Activated CD4-positive, alpha-beta T cell treated with anti-CD3 and anti-CD28 coated beads, Interleukin-2, amount 50 U/mL, for 4 hours (primary cell): ENCODE measurements around the gene ZSWIM6.

Experiments
- DNase-seq, 2 experiments: peaks; one replicate each; pipeline ENCODE4 v3.0.0-alpha.2; 2020

ZSWIM6 gene

DNA sequence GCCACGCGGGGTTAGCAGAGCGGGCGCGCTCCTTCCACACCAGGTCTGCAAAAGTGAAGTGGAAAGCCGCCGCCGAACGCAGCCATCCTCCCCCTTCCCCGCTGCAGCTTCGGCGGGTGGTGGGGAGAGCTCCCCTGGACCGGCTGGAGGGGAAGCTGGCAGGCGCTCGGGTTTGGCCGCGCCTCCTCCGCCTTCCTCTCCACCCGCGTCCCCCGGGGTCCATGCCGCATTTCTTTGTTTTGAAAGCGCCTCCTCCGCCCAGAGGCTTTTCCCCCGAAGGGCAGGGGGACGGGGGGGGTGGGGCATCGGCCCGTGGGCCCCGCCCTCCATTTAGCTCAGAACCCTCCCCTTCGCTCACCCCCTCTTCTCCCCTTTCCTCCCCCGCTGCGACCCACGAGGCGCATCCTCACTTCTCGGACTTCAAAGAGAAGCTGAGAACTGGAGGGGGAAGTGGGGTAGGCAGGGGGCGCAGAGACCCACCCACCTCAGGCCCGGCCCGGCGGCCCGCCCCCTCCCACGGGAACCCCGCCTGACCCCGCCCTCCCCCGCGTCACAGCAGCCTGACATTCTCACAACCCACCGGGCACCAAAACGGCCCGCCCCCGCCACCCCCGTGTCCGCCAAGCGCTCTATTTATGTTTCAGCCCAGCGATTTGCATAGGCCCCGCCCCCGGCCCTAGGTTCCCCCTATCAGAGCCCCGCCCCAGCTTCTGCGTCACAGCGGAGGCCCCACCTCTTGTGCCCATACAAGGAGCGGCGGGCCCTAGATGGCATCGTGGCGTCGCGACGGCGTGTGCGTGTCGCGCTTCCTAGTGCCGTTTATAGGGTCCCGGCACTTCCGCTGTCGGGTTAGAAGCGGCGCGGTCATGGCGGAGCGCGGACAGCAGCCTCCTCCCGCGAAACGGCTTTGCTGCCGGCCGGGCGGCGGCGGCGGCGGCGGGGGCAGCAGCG lies at the start of gene ZSWIM6:
ZSWIM6 (plus strand) TSS at position 852 of the 951 bp plus-strand sequence; CDS start at position 867, 15 bp downstream.
- peak; percentile 99 to 100 for DNase-seq

DNA sequence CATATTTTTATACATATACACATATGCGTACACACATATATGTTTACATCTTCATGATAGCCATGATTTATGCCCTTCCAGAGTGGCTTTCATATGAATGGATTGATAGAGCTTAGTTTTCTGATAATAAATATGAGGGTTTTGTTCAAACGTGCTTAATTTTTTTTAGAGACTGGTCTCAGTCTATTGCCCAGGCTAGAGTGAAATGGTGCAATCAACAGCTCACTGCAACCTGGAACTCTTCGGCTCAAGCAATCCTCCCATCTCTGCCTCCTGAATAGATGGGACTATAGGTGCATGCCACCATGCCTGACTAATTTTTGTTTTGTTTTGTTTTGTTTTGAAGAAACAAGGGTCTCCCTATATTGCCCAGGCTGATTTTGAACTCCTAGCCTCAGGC lies 48.6 kb upstream of the ZSWIM6 start:
- no peak for DNase-seq

DNA sequence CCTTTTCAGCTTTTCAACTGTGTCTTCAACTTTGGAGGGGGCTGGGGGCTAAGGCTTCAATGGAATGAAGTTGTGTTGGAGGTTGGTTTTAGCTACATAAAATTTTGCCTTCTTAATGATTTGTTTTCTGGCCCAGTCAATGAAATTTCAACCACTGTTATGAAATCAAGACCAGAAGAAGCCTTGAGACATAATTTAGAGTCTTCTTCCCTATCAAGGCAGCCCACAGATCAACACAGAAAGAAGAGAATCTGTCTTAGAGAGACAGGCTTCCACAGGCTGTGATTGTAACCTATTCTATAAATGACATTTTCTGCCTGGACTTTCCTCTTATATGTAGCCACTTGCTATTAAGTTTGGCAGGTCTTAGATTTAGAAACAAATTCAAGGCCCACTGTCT lies 46.5 kb upstream of the ZSWIM6 start:
- no peak for DNase-seq

DNA sequence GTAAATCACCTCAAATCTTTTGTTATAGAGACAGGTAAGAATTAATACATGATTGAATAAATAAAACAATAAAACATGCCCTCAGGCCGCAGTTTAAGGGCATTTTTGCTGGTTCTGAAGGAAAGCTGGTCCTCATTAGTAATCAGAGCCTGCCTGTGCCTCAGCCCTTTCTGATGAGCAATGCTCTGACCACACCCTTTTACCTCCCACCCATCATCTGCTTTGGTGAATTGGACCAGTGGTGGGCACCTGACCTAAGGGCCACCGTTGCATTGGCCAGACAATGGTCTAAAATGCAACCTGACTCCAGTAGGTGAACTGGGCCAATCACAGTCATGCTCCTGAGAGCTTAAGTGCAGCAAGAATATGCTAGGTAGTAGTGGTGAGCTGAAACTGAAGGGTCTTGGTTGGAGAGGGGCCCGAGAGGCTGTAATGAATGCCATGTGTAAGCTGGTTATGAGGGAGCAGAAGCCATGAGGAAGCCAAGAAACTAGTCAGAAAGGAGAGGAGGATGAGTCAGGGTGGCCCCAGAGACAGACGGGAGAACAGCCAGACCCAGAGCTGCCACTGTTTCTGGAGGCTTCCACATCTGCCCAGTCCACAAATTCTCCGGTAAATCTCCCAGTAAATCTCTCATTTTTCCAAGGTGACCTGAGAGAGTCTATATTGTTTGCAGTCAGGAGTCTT lies 45.5 kb upstream of the ZSWIM6 start:
- DNase-seq = no peak

DNA sequence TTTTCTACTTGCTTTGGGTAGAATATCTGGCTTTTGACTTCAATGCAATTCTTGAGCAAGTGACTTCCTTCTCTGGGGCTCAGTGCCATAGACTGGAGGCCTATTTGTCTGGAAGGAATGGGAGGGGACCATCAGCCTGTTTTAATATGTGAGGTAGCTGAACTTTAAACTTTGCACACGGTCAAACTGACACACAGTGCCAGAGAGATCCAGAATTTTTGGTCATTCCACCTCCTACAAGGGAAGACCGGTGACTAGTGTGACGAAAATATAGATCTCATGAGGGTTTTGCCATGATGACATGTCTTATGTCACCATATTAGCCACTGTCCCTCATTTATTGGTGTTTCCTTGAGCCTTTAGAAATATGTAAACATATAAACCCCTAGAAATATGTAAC lies 44.6 kb upstream of the ZSWIM6 start:
- DNase-seq = no peak

DNA sequence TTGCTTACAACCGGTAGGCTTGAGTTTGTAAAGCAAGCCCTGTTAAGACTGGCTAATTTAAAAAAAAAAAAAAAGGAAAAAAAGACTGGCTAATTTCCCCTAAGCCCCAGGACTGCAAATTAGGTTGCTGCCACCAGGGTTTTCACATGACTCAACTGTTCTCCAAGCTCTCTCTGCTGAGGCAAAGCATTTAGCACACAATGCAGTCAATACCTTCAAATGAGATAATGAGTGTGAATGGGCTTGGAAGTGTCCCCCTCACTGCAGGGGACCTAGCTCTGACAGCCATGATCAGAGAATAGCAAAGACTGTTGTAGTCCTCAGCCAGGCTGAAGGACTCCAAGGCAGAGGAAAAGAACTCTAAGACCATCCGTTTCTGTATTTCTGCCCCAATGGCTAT lies 42.8 kb upstream of the ZSWIM6 start:
- DNase-seq = no peak

DNA sequence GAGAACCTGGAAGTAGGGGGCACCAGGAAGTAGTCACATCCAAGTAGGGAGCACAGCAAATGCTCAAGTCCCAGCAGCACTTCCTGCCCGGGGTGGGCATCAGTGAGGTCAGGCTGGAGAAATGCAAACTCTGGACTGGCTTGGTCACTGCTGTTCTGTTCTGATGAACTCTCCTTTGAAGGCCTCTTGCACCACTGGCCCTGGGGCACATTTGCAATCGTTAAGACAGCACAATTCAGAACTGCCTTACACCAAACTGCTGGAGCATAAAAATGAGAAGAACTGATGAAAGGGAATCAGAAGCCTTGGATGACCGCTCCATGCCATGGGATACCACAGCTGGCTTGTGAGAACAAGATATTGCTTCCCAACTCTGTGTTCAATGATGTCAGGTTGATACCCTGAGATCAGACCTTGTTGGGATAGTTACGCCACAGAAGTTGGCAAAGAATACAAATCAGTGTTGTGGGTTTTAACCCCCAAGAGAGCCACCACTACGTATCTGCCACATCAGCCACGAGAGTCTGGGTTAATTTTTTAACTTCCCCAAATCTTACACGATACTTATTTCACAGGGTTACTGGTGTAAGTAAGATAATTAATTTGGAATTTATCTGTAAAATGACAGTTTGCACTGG lies 42.3 kb upstream of the ZSWIM6 start:
- DNase-seq = no peak

DNA sequence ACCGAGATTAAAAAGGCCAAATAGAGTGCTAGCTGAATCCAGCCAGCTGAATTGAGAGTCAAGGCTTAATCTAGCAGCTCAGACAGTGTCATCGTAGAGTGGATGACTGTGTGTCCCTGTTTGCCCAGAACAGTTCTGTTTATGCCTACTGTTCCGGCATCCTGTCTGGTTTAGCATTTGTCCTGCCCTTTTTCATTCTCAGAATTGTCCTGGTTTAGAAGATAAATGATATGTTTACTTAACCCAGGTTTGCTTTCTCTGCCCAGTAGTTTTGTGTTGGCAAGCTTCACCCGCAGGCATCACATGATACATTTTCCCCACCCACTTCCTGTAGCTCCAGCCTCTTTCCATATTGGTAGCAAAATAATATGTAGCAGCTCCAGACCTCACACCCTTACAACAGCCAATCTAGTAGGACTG lies 41.3 kb upstream of the ZSWIM6 start:
- DNase-seq = no peak

DNA sequence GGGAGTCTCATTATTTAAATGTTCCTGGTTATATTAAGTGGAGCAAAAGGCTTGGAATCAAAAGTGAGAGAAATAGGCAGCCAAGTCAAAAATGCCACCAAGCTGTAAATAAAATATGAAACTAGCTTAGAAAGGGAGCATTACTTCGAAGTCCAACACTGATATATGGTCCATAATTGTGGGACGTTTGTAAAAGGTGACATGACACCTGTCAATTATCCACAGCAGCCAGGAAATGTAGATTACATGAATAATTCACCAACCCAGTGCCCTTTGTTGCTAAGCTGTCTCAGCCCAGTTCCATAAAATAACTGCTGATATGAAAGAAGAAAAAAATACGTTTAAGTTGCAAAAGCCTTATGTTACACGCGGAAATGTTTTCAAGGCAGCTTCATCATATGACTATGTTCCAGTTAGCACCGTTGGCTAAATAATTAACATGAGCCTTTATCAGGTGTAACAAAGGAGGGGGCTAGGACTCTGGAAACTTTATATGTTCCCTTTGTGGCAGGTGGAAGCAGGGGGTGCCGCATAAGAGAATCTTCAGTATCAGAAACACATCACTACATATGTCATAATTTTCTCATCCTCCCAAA lies 39.9 kb upstream of the ZSWIM6 start:
- DNase-seq = no peak

DNA sequence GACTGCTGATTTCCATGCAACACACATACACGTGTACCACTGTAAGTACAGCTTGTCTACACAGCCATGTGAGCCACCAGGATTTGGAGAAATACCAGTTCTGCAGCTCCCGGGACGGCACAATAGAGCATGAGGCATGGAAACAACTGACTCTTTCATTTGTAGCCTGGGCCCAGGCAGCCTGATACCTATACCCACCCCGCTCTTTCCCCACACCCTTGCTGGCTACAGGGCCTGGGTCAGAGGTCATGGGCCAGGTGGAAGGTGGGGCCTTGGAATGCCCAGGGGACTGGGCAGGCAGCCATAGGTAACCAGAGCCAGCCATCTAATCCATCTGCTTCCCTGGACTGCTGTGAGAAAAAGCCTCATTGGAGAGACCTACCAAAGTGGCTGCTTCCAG lies 39.0 kb upstream of the ZSWIM6 start:
- no peak for DNase-seq

DNA sequence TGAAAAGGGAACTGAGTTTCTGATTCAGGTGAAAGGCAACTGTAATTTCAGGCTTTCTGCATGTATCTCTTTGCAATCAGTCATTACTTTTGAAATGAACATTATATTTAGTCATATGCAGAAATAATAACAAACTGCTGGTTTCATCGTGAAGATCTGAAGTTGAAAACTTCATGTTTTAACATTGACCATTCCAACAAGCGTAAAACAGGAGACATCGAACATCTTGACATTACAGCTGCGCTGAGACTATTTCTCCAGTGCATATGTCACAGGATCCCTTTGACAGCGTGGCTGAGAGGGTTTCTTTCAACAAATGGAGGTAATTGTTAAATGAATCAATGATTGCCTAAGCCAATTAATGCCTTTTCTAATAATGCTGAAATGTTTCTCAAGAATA lies 38.2 kb upstream of the ZSWIM6 start:
- no peak for DNase-seq

DNA sequence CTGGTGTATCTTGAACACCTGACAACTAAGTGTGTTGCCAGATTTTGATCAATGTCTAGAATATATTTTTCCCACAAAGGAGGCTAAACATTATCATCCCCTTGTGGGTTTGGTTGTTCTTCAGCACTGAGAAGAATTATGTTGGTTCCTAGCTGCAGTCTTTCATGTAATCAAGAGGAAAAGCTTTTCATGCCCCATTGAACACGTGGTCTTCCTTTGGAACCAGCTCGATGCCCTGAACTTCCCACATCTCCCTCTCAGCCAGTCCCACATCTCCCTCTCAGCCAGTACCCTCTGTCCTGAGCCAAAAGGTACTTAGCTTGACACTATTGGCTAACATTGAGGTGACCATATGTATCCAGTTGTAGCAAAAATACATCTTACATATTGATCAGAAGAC lies 36.7 kb upstream of the ZSWIM6 start:
- DNase-seq = no peak

DNA sequence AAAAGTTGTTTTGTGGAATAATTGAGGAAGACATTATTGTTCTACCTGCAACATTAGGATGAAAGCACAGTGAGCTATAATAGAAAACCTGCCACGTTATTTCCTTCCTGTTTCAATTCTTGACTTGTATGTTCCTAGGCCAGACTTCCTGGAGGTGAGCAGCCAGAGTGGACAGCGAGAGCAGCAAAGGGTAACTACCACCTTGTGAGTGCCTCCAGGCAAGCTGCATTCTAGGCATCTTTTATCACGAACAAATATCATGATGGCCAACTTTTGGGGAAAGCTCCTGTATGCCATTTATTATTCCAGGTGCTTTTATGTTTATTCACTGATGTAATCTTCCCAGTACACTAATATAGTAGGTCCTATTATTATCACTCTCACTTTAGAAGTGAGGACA lies 34.0 kb upstream of the ZSWIM6 start:
- no peak for DNase-seq

DNA sequence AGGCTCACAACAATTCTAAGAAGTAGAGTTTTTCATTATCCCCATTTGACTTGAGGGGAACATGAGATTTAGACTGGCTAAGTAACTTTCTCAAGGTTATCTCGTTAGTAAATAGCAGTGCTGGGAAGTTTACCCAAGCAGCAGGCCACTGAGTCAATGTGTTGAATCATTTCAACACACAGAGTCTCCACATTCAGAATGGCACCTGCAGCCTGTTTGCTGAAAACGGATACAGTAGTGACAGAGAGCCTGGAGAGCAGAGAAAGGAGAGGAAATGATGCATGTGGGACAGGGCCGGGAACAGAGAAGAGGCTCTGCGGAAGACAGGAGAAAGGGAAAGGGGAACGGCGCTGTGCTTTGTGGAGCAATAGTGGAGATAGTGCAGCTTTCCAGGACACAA lies 33.5 kb upstream of the ZSWIM6 start:
- no peak for DNase-seq

DNA sequence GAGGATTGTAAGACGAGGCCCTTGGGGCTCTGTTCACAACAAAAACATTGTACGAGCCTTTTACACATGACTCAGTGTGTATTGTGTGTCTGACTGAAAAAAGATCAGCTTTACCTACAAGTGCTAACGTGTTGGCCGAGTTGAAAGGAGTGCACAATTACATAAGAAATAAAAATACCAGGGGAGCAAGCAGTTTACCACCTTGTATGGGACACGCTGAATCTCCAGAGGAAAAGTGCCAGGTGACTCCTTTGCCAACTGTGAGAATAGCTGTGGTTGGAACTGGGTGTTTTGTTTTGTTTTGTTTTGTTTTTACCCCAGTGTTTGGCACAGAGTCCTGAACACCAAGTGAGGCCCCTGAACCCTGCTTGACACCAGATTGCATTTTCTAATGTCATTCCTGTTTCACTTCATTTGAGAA lies 32.8 kb upstream of the ZSWIM6 start:
- DNase-seq = no peak

DNA sequence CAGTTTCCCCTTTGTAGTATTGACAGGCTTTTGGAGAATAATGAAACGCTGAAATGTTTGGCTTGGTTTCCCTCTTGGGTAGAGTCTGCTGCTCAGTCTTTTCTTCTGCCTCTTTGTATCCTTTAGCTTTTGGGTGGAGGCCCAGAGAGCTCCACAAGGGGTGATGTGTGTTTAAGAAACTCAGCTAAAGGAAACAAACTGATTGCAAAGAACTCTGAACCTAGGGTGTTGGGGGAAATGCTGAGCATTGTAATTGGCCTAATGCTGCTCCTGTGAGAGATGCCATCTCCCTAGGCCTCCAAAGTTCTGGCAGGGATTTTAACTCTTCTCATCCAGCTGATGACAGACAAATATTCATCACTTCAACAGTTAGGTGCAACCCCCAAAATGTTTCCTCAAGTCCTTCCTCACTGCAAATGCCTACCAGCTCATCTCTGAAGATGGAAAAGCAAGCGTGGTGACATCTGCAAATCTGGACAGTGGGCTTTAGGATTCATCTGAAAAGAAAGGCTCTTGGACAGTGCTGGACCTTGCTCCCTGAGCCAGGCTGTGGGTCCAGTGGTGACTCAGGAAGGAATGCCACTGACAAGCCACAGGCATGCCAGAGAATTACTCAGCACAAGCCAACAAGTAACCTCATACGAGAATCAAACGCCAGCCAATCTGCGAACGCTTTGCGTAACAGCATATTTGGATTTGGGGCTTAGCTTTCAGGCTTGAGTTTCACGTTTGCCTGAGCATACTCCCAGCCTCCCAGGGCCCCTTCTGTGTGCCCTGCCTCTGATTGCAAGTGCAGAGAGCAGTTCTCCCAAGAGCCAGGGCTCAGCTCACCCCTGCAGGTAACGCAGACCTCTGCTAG lies 30.5 kb upstream of the ZSWIM6 start:
- DNase-seq = no peak

DNA sequence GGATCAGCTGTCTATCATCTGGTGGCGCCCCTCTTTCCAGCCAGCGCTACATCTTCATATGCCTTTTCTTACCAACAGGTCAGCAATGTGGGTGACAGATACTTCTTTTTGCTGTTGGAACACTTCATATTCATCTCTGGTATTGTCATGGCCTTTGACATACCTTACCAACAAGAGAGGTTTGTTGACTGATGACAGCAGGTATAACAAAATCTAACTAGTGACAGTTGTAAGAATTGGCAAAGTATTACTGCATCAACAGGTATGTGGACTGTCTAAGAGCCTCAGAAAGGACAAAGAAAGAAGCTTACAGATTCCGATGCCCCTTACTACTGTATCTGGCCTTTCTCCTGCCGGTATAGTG lies 29.9 kb upstream of the ZSWIM6 start:
- no peak for DNase-seq

DNA sequence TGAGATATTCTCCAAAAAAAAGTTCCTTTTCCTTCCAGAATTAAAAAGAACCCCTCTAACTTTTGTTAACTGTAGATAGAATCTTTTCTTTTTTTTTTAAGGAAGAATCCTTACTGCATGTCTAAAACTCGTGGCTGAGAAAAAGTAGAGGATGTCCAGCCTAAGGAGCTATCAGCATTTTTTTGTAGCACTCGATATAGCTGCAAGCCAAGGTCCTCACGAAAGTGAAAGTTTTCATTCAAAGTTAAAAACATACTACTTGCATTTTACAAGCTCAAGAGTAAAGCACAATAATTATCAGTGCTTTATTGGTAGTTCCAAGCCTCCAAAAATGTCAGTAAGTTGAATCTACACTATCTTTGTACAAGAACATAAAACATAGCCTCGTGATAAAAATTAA lies 28.7 kb upstream of the ZSWIM6 start:
- no peak for DNase-seq

DNA sequence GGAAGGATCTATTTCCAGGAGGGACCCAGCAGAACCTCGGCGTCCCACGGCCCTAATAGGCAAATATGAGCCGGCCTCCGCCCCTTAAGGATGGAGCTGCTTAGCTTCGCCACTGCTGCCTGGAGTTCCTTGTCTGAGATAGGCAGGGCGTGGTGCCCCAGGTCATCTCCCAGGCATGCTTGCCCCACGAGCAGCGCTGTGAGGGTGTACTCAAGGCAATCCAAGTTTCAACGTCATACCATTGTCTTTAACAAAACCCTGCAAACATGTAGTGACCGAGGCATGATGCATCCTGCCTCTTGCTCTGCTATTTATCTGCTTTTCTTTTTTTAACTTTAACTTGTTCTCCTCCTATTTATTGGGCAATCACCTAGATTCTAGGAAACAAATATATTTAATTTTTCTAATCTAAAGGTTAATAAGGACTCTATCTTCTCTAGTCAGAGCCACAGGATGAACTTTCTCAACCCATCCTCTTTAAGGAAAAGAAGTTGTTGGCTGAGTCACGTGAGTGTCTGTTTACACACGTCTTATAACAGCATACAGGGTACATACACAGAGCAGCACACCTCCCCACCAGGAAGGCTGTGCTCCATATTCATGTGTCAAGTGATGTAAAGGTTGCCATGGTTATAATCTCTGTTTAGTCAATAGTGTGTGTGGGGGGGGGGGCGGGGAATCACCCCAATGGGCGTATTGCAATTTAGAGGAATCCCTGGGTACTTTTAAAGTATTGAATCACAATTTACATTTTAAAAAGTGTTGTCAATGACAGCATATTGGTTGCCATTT lies 27.3 kb upstream of the ZSWIM6 start:
- no peak for DNase-seq

DNA sequence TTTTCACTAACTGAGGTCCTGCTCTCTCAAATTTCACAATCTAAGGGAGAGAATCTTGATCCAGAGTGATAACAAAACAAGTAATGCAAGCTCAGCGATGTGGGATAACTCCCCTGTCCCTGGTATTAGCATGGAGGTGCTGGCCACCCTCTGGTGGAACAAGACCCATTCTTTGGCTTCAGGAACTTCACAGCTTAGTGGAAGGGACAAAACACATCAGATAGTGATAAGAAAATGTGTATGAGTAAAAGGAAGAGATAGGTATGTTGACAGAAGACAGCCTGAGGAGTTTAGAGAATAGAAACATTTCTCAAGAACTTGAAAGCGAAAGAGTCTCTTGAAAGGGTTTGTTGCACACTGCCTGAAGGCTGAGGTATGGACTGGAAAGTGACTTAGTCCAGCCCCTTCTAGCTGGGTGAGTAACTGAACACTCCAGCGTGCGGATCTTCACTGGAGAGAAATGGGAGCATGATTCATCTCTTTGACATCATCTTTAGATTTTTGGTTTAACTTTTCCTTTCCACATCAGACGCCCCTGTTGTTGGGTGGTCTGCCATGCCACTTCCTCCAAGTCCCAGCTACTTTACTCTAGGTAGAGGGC lies 25.4 kb upstream of the ZSWIM6 start:
- no peak for DNase-seq

DNA sequence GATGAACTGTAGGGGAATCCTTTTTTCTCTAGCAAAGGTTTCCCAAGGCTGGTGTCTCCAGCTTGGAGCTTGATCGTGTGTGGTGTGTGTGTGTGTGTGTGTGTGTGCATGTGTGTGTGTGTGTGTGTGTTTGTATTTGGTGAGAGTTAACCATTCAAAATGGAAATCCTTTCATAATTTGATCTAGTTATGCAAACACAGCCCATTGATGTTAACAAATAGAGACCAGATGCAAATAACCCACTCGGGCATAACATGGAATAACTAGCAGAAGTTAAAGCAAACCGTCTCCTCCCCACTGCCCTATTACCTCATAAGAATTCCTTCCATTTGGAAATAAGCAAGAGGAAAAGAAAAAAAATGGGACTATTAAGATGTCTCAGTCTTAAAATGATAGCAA lies 24.9 kb upstream of the ZSWIM6 start:
- no peak for DNase-seq
